Measurements from ENCODE around the gene OR2B2. TPM values are rescaled to one million over a fixed set of nuclear protein-coding genes. Genes with fewer than 3 reads are reported as not detected.

Gene OR2B2
- total and polyA plus RNA-seq, 7 donors = not detected

DNA sequence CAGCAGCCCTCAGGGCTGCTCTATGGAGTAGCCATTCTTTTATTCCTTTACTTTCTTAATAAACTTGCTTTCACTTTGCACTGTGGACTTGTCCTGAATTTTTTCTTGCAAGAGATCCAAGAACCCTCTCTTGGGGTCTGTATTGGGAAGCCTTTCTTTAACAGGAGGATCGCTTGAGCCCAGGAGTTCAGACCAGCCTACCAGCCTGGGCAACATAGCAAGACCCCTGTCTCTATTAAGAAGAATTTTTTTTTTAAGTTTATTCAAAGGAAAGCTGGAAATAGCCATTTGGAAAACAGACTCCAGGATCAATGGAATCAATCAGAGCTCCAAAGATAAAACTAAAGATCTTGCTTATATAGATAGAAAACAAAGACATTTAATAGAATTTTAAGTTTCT, 29.1 kb downstream of the OR2B2 start:
- peaks cover 0 to 17% (median 0%) of the 10 kb centered on the region in 3 donors for H3K27me3 ChIP-seq (ENCODE audit: insufficient read depth in 3 of 3, low read length in 2 of 3)
- TF ChIP-seq, protein P1, sequence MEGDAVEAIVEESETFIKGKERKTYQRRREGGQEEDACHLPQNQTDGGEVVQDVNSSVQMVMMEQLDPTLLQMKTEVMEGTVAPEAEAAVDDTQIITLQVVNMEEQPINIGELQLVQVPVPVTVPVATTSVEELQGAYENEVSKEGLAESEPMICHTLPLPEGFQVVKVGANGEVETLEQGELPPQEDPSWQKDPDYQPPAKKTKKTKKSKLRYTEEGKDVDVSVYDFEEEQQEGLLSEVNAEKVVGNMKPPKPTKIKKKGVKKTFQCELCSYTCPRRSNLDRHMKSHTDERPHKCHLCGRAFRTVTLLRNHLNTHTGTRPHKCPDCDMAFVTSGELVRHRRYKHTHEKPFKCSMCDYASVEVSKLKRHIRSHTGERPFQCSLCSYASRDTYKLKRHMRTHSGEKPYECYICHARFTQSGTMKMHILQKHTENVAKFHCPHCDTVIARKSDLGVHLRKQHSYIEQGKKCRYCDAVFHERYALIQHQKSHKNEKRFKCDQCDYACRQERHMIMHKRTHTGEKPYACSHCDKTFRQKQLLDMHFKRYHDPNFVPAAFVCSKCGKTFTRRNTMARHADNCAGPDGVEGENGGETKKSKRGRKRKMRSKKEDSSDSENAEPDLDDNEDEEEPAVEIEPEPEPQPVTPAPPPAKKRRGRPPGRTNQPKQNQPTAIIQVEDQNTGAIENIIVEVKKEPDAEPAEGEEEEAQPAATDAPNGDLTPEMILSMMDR (IDR thresholded peaks at IDR 0.05) = no peak
- WGBS, 3 donors = 94 to 97% (median 96%) methylated on average over 1 of the region's 1 CpG
- intact Hi-C loops (cut with DNase I) = no loop called here
- no peak for DNase-seq
- no peaks in the 10 kb centered on the region for H3K9me3 ChIP-seq
- no peaks in the 10 kb centered on the region for H3K4me1 ChIP-seq
- H3K4me3 ChIP-seq = no peak overlapping the region
- H3K27ac ChIP-seq = no peak overlapping the region
- no peak for ATAC-seq
- H3K36me3 ChIP-seq (ENCODE audit: insufficient read depth in 1 of 2, low read depth in 1 of 2) = no peaks in the 10 kb centered on the region

DNA sequence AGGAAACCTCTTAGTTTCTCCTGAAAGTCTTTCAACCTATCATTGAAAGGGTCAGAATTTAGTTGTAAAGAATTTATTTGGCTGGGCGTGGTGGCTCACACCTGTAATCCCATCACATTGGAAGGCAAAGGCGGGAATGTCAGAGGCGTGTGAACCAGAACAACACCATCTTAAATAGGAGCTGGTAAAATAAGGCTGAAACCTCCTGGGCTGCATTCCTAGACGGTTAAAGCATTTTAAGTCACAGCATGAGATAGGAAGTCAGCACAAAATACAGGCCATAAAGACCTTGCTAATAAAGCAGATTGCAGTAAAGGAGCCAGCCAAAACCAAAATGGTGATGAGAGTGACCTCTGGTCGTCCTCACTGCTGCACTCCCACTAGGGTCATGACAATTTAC, 29.6 kb downstream of the OR2B2 start:
- Histone ChIP-seq H3K9me3 (no peaks in the 10 kb centered on the region), H3K4me3 (no peak overlapping the region), H3K27me3 (ENCODE audit: insufficient read depth in 3 of 3, low read length in 2 of 3) (peaks cover 0 to 16% (median 0%) of the 10 kb centered on the region in 3 donors), H3K27ac (no peak overlapping the region), H3K4me1 (no peaks in the 10 kb centered on the region), H3K36me3 (ENCODE audit: insufficient read depth in 1 of 2, low read depth in 1 of 2) (no peaks in the 10 kb centered on the region)
- intact Hi-C loops (cut with DNase I) = no loop called here
- 78 to 83% (median 79%) methylated on average over 5 of the region's 5 CpGs for WGBS, 3 donors
- no peak for ATAC-seq
- no peak for DNase-seq
- TF ChIP-seq, protein P1 (IDR thresholded peaks at IDR 0.05) = no peak

DNA sequence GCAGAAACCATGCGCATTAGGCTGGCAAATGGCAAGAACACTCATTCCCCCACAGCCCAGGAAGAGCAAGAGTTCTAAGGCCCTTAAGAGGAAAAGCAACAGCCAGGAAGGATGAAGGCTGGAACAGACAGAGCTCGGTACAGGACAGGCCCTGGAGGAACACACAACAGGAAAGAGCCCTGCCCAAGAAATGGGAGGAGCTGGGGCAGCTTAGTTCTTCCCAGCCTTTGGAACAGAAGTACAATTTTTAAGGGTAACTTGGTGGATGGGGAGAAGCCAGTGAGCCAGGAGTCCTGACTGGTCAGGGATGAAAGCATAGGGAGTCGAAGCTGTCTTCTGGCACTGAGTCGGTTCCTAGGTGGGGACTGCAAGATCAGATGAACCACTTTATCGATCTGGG, 32.4 kb downstream of the OR2B2 start:
- TF ChIP-seq, protein P1 (IDR thresholded peaks at IDR 0.05) = no peak
- H3K4me1 ChIP-seq = no peaks in the 10 kb centered on the region
- DNase-seq (no peak), ATAC-seq (no peak)
- intact Hi-C loops (cut with DNase I) = no loop called here
- H3K36me3 ChIP-seq (ENCODE audit: insufficient read depth in 1 of 2, low read depth in 1 of 2) = no peaks in the 10 kb centered on the region
- H3K27ac ChIP-seq = no peak overlapping the region
- no peak overlapping the region for H3K4me3 ChIP-seq
- peaks cover 0 to 4% (median 0%) of the 10 kb centered on the region in 3 donors for H3K27me3 ChIP-seq (ENCODE audit: insufficient read depth in 3 of 3, low read length in 2 of 3)
- 80 to 83% (median 83%) methylated on average over 5 of the region's 5 CpGs for WGBS, 3 donors
- no peaks in the 10 kb centered on the region for H3K9me3 ChIP-seq

- peak overlapping the region; percentile 59 for H3K4me3 ChIP-seq
These were observed 38.2 kb downstream of the OR2B2 start for GRCh38 chr6:27874016-27874415.

More at GRCh38 chr6:27874016-27874415, 38.2 kb downstream of the OR2B2 start:
- Histone ChIP-seq H3K4me1 (peaks cover 6% of the 10 kb centered on the region), H3K27ac (no peak overlapping the region), H3K36me3 (ENCODE audit: insufficient read depth in 1 of 2, low read depth in 1 of 2) (no peaks in the 10 kb centered on the region), H3K27me3 (ENCODE audit: insufficient read depth in 3 of 3, low read length in 2 of 3) (peaks cover 0 to 56% (median 16%) of the 10 kb centered on the region in 3 donors), H3K9me3 (no peaks in the 10 kb centered on the region)
- TF ChIP-seq, protein P1 (IDR thresholded peaks at IDR 0.05) = no peak
- intact Hi-C loops (cut with DNase I) = no loop called here
- ATAC-seq (no peak), DNase-seq (no peak)
- 71 to 78% (median 77%) methylated on average over 8 of the region's 8 CpGs for WGBS, 3 donors

All from psoas muscle (tissue), 8 donors.